HepG2 (cell line): ENCODE results near the gene ICAM5. TPM values are rescaled to one million over a fixed set of nuclear protein-coding genes. Genes with fewer than 3 reads are reported as not detected.

Experiments used
- ADNP ChIP-seq: sonication (generic); formaldehyde crosslinking; IDR thresholded peaks from 2 replicates; pipeline ENCODE4 v1.4.0; 2020; ENCODE audit warnings: missing genetic modification reagents
- ARNTL ChIP-seq: sonication (generic); formaldehyde crosslinking; IDR thresholded peaks from 2 replicates; pipeline ENCODE4 v1.4.0; 2020; ENCODE audit warnings: mild to moderate bottlenecking, missing genetic modification reagents
- HOXA5 ChIP-seq: sonication (generic); formaldehyde crosslinking; IDR thresholded peaks from 2 replicates; pipeline ENCODE4 v1.4.0; 2020; ENCODE audit warnings: missing genetic modification reagents
- KAT7 ChIP-seq: IDR thresholded peaks from 2 replicates; pipeline ENCODE4 v1.6.1; 2018; ENCODE audit warnings: borderline replicate concordance, missing compliant biosample characterization
- SNAI1 ChIP-seq: sonication (generic); formaldehyde crosslinking; IDR thresholded peaks from 2 replicates; pipeline ENCODE4 v1.5.0; 2020; ENCODE audit warnings: mild to moderate bottlenecking, missing genetic modification reagents, borderline replicate concordance
- SP2 ChIP-seq: sonication (generic); formaldehyde crosslinking; IDR thresholded peaks from 2 replicates; pipeline ENCODE4 v1.5.1; 2020; ENCODE audit warnings: mild to moderate bottlenecking, missing genetic modification reagents
- TAF1 ChIP-seq: sonication (generic); formaldehyde crosslinking; IDR thresholded peaks from 2 replicates; pipeline ENCODE4 v1.4.0; 2020; ENCODE audit warnings: missing genetic modification reagents
- TGIF2 ChIP-seq: IDR thresholded peaks from 2 replicates; pipeline ENCODE4 v1.6.1; 2016; ENCODE audit warnings: control low read depth, missing compliant biosample characterization
- ZC3H13 ChIP-seq: sonication (generic); formaldehyde crosslinking; IDR thresholded peaks from 2 replicates; pipeline ENCODE4 v1.8.1; 2023; ENCODE audit warnings: mild to moderate bottlenecking, missing genetic modification reagents, moderate library complexity
- ZKSCAN8 ChIP-seq: IDR thresholded peaks from 2 replicates; pipeline ENCODE4 v1.6.1; 2016; ENCODE audit warnings: borderline replicate concordance, missing genetic modification reagents, missing compliant biosample characterization
- ZNF160 ChIP-seq: sonication (generic); formaldehyde crosslinking; IDR thresholded peaks from 2 replicates; pipeline ENCODE4 v1.8.0; 2022; ENCODE audit warnings: mild to moderate bottlenecking, inconsistent platforms, missing genetic modification reagents
- ZNF205 ChIP-seq: IDR thresholded peaks from 2 replicates; pipeline ENCODE4 v1.6.1; 2018; ENCODE audit warnings: missing biosample characterization, missing genetic modification reagents
- ZNF225 ChIP-seq: sonication (generic); formaldehyde crosslinking; IDR thresholded peaks from 2 replicates; pipeline ENCODE4 v1.4.0; 2020; ENCODE audit warnings: mild to moderate bottlenecking, missing genetic modification reagents
- ZNF232 ChIP-seq: sonication (generic); formaldehyde crosslinking; IDR thresholded peaks from 2 replicates; pipeline ENCODE4 v1.4.0; 2020; ENCODE audit warnings: missing genetic modification reagents, borderline replicate concordance
- ZNF263 ChIP-seq: sonication (generic); formaldehyde crosslinking; IDR thresholded peaks from 2 replicates; pipeline ENCODE4 v1.4.0; 2020; ENCODE audit warnings: missing genetic modification reagents
- ZNF451 ChIP-seq: sonication (generic); formaldehyde crosslinking; IDR thresholded peaks from 2 replicates; pipeline ENCODE4 v1.5.0; 2020; ENCODE audit warnings: mild to moderate bottlenecking, missing genetic modification reagents
- ZNF501 ChIP-seq: sonication (generic); formaldehyde crosslinking; IDR thresholded peaks from 2 replicates; pipeline ENCODE4 v1.5.1; 2020; ENCODE audit warnings: mild to moderate bottlenecking, moderate library complexity, missing genetic modification reagents
- ZNF589 ChIP-seq: sonication (generic); formaldehyde crosslinking; conservative IDR thresholded peaks from 2 replicates; pipeline ENCODE4 v1.8.0; 2022; ENCODE audit warnings: mild to moderate bottlenecking, moderate library complexity, missing genetic modification reagents
- ZNF747 ChIP-seq: sonication (generic); formaldehyde crosslinking; IDR thresholded peaks from 2 replicates; pipeline ENCODE4 v1.8.1; 2023; ENCODE audit warnings: missing genetic modification reagents, mild to moderate bottlenecking, borderline replicate concordance
- ZNF816 ChIP-seq: sonication (generic); formaldehyde crosslinking; IDR thresholded peaks from 2 replicates; pipeline ENCODE4 v1.8.0; 2022; ENCODE audit warnings: missing genetic modification reagents, mild to moderate bottlenecking, borderline replicate concordance
- ZSCAN29 ChIP-seq: sonication (generic); formaldehyde crosslinking; conservative IDR thresholded peaks from 2 replicates; pipeline ENCODE4 v1.4.0; 2020; ENCODE audit warnings: mild to moderate bottlenecking, missing genetic modification reagents
- polyA plus RNA-seq, 8 experiments: library from polyadenylated mRNA; depleted of rRNA in 3 of 8; stranded (reverse) in 7 of 8; unstranded in 1 of 8; fragments of >200 nt; fragmentation: Illumina TruSeq in 4 of 8; extraction: Trizol in 4 of 8; gene quantifications; 2 replicates each; pipeline versions ENCODE4 v1.2.1 to v1.2.3, GENCODE V29; 2011 to 2016; ENCODE audit warnings: low read depth in 4 of 8, missing spikeins in 1 of 8, mixed read lengths in 1 of 8; ENCODE audit not compliant: insufficient read depth in 1 of 8
- total RNA-seq, 5 experiments: library from RNA; depleted of rRNA; stranded (reverse); fragments of >200 nt; fragmentation: Illumina TruSeq; extraction: Trizol; gene quantifications; 2 replicates each; pipeline ENCODE4 v1.2.3, GENCODE V29; 2016; ENCODE audit warnings: low read depth in 1 of 5
- TF ChIP-seq, protein P1 (sequence below): sonication (generic); formaldehyde crosslinking; IDR thresholded peaks from 2 replicates; pipeline ENCODE4 v1.5.1; 2020; ENCODE audit warnings: missing genetic modification reagents, mild to moderate bottlenecking, borderline replicate concordance
- TF ChIP-seq, protein P2 (sequence below): IDR thresholded peaks from 2 replicates; pipeline ENCODE4 v1.6.1; 2018; ENCODE audit warnings: missing genetic modification reagents, mild to moderate bottlenecking, missing compliant biosample characterization

ICAM5 gene
- total and polyA plus RNA-seq, 2 of the 13 experiments (the other 11 are each of a cell fraction or from before 2014, with no cell fraction given), result 0.46 to 1.6 TPM

GRCh38 chr19:10291554-10292205 is 1.9 kb downstream of the ICAM5 start (continued):
- TF ChIP-seq ZKSCAN8 (no peak), ZNF589 (CRISPR knock-in tag) (0 out of 2 replicates have a peak, but pooled peaks have one; percentile 34), ZNF263 (CRISPR knock-in tag) (peak; percentile 98), ZSCAN29 (CRISPR knock-in tag) (no peak), KAT7 (0 out of 2 replicates have a peak, but pooled peaks have one; percentile 1), HOXA5 (CRISPR knock-in tag) (no peak), ZNF232 (CRISPR knock-in tag) (no peak), ZNF451 (CRISPR knock-in tag) (0 out of 2 replicates have a peak, but pooled peaks have one; percentile 0), ZNF816 (no peak), TGIF2 (no peak), ZNF160 (CRISPR knock-in tag) (peak; percentile 32; the same call in 1 of the 2 replicates), ZNF205 (CRISPR knock-in tag) (peak; percentile 99), ZNF747 (CRISPR knock-in tag) (0 out of 2 replicates have a peak, but pooled peaks have one; percentile 25), ZC3H13 (CRISPR knock-in tag) (peak; percentile 55; the same call in 1 of the 2 replicates), SP2 (CRISPR knock-in tag) (no peak), SNAI1 (0 out of 2 replicates have a peak, but pooled peaks have one; percentile 40), ZNF225 (no peak), ZNF501 (CRISPR knock-in tag) (0 out of 2 replicates have a peak, but pooled peaks have one; percentile 59), TAF1 (0 out of 2 replicates have a peak, but pooled peaks have one; percentile 4), ARNTL (CRISPR knock-in tag) (0 out of 2 replicates have a peak, but pooled peaks have one; percentile 17), ADNP (CRISPR knock-in tag) (no peak)
- TF ChIP-seq, protein P1, sequence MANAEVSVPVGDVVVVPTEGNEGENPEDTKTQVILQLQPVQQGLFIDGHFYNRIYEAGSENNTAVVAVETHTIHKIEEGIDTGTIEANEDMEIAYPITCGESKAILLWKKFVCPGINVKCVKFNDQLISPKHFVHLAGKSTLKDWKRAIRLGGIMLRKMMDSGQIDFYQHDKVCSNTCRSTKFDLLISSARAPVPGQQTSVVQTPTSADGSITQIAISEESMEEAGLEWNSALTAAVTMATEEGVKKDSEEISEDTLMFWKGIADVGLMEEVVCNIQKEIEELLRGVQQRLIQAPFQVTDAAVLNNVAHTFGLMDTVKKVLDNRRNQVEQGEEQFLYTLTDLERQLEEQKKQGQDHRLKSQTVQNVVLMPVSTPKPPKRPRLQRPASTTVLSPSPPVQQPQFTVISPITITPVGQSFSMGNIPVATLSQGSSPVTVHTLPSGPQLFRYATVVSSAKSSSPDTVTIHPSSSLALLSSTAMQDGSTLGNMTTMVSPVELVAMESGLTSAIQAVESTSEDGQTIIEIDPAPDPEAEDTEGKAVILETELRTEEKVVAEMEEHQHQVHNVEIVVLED, result no peak
- TF ChIP-seq, protein P2, sequence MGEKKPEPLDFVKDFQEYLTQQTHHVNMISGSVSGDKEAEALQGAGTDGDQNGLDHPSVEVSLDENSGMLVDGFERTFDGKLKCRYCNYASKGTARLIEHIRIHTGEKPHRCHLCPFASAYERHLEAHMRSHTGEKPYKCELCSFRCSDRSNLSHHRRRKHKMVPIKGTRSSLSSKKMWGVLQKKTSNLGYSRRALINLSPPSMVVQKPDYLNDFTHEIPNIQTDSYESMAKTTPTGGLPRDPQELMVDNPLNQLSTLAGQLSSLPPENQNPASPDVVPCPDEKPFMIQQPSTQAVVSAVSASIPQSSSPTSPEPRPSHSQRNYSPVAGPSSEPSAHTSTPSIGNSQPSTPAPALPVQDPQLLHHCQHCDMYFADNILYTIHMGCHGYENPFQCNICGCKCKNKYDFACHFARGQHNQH (CRISPR knock-in tag), result no peak
